Islet of Langerhans (tissue), 1 donor: ENCODE measurements around the gene SCUBE3.

Experiments
- FAIRE-seq: peaks from one replicate; lab custom pipeline; 2011; peaks lifted over from hg19 to GRCh38; lab: Jason Lieb, UNC

SCUBE3 gene

DNA sequence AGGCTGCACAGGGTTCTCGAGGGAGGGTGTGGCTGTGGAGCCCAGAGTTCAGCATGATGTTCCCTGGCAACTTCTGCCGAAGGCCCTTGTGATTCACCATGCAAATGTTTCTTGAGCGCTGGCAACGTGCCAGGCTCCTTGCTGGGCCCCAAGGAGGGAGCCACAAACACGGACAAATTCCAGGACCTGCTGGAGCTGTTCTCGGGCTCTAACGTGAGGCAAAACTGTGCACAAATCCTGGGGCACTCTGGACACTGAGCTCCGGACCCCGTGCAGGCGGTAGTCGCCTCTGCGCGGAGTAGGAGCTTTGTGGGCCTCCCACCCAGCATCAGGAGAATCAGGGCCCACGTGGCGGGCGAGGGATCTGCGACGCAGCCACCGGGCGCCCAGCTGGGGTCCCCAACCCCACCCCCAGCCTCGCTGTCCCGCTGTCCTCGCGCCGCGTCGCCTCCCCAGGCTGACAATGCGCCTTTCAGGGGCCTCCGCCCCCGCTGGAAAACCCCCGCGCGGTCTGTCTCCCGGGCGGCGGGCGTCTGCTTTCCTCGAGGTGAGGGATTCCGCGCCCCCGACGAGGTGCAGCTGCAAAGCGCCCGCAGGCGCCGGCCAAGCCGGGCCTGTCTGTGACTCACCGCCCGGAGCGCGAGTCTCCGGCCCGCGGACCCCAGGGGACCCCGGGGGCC is 31.7 kb upstream of the SCUBE3 start:
- FAIRE-seq: no peak

DNA sequence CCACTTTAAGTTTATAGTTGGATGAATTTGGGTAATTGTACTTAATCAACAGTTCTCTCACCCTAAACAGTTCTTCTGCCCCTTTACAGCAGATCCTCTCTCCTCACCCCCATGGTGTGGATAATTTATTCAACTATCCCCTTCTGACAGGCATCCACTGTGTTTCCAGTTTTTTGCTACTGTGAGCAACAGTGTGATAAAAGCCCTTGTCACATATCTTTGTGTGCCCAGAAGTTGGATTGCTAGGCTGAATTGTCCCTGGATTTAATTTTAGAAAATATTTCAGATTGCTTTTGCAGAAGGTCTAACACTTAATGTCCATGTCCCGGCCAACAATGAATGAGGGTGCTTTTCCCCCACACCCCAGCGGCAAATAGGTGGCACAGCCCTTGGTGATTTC is 30.5 kb upstream of the SCUBE3 start:
- no peak for FAIRE-seq

DNA sequence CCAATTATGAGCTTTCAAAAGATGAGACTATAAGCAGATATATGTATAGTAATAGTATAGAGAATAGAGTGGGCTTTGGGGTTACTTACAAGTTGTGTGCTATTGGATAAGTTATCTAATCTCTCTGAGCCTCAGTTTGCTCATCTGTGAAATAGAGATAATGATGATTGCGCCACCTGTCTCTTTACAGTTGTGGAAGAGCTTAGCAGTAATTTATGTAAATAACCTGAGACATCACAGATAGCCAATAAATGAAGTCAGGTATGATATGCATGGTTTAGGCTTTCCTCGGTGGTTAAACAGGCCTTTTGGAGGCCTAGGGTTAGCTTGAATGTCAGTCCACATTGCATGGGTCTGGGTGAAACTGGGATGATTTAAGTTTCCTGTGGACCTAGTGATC is 29.8 kb upstream of the SCUBE3 start:
- FAIRE-seq: no peak

DNA sequence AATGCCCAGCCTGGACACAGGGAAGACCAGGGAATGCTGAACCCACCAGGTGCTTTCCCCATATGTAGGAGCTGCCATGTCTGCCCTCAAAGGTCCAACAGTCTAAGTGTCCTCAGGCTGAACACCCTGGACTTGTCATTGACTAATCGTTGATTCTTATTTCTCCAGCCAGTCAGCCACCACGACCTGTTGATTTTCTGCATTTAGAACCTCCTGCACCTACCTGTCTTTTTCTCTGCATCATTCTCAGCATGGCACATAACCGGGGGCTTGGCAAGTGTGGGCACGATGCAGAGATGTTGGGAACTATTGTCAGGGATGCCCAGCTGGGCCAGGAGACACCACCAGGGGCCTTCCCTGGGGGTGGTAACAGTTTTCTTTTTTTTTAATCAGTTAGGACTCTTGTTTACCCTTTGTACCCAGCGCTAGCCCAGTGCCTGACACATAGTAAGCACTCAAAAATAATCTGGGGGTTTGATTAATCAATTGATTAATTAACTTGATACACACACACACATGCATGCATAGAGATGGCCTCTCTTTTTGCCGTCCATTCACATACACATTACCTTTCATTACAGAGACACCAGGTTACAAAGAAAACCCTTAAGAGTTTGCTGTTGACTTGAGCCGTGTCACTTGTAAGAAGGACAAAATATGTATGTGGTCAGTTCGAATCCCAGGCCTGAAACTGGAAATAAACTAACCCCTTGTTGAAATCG is 29.0 kb upstream of the SCUBE3 start:
- no peak for FAIRE-seq

DNA sequence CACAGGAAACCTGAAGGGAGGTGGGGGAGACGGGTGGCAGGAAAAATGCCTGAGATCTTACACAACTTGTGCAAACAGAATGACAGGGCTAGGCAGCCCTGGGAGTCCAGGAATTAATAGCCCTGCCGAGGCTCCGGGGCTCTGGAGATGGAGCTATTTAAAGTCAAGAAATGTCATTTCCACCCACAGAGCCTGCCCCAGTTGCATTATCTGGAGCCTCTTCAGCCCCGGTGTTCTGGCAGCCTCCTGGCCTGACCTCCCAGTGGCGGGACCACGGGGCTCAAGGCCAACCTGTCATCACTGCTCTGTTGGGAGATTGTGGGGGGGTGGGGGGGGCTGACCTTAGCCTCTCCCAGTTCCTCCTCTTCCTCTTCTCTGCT is 28.5 kb upstream of the SCUBE3 start:
- no peak for FAIRE-seq

DNA sequence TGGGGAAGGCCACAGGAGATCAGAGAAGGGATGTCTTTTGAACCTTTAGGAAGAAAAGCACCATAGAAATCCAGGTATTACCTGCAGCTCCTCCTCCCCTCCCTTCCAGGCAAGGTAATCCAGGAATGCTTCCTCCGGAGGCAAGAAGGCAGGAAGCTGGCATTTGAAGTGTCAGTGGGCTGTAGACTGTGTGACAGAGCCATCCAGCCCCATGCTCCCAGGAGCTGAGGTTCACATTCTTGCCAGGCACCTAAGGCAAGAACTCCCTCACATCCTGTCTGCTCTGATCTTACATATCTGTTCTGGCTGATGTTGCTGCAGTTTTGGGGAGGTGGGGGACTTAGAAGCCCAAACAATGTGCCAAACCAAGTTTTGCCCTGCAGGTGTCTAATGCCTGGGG is 27.8 kb upstream of the SCUBE3 start:
- FAIRE-seq: no peak

DNA sequence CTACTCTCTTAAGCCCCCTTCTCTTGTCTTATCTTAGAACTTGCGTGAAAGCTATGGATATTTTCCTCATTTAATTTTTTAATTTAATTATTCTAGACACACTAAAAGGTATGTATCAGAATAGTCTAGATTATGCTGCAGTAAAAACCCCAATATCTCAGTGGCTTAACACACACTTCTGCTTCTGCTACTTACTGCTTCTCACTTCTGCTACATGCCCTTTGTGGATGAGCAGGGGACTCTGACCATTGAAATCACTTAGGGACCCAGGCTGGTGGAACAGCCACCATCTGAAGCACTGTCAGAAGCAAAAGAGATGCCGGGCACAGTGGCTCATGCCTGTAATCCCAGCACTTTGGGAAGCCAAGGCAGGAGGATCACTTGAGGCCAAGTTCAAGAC is 27.2 kb upstream of the SCUBE3 start:
- FAIRE-seq: no peak

DNA sequence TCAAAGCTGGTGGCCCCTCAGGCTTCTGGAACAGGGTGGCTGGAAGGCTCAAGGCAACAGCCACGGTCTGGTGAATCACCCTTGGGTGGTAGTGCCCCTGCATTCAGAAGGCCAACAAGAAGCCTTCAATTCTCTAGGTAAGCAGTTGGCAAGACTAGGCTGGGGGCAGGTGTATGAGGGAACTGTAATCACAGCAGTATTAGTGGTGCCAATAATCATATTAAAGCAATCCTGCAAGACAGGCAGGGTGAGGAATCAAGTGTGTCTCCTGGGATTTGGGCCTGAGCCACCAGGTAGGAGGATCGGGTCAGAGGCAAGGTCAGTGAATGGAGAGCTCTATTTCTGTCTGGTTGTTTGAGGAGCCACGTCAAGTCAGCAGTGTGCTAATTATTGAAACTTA is 24.9 kb upstream of the SCUBE3 start:
- FAIRE-seq: no peak

DNA sequence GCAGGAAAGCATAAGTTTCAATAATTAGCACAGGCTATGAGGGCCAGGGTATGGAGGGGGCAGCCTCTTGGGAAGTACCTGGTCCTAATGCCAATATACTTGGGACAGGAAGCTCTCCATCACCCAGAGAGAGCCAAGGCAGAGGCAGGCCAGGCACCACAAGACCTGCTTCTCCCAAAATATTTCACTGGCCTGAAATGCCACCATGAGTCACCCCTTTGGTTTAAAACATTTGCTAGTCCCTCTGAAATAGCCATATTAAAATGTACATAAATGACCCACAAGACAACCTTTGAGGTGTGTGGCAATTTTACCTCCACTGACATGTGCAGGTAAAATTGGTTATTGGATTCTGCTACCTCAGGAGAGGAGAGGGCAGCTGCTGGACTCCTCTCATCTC is 23.4 kb upstream of the SCUBE3 start:
- no peak for FAIRE-seq

DNA sequence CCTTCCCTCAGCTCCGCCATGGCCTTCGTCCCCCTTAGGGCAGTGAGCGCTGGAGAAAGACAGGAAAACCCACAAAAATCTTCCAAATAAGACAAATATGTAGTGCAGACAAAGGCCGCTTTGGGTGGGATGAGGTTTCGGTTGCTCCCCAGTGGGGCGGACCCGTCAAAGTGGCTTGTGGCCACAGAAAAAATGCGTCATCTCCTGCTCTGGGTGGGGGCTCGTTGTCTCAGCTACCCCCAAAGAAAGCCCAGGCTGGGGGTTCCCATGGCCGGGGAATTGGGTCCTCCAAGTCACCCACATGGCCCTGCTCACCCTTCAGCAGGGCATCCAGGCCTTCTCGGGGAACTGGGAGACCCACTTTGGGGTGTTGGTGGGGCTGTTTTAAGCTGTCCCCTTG is 21.9 kb upstream of the SCUBE3 start:
- FAIRE-seq: no peak

DNA sequence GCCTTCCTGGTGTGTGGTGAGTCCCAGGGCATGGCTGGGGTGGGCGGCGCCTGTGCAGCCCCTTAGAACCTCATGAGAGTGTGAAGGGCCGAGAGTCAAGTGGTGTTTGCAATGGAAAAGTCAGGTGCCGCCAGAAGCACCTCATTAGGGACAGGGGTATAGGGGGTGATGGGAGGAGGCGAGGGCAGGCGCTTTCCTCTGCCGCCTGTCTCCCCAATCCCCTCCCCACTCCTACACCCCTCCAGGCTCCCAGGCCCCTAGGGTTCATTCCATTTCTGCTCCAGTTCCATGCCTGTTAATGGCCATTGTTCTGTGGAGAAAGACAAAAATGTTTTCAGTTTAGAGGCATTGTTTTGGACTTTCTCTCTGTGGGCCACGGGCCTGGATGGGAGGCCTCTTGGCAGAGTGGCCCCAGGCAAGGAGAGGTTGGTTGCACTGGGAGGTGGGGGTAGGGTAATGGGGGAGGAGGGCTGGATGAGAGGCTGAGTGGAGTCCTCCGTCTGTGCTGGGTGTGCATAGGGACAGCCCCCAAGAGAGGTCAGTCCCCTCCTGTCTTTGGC is 21.4 kb upstream of the SCUBE3 start:
- FAIRE-seq: no peak

DNA sequence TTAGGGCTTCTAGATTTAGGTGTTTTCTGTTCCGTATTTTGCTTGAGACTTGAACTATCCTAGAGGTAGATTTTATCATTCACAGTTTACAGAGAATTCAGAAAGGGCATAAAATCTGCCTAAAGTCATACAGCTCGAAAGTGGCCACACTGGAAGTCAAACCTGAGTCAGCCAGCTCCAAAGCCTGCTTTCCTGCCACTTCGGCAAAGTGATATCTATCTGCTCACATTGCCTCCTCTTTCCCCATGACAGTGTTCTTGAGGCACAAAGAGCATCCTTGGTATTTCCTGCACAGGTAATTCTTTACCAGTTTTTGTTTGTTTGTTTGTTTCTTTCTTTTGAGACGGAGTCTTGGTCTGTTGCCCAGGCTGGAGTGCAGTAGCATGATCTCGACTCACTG is 19.4 kb upstream of the SCUBE3 start:
- FAIRE-seq: no peak

DNA sequence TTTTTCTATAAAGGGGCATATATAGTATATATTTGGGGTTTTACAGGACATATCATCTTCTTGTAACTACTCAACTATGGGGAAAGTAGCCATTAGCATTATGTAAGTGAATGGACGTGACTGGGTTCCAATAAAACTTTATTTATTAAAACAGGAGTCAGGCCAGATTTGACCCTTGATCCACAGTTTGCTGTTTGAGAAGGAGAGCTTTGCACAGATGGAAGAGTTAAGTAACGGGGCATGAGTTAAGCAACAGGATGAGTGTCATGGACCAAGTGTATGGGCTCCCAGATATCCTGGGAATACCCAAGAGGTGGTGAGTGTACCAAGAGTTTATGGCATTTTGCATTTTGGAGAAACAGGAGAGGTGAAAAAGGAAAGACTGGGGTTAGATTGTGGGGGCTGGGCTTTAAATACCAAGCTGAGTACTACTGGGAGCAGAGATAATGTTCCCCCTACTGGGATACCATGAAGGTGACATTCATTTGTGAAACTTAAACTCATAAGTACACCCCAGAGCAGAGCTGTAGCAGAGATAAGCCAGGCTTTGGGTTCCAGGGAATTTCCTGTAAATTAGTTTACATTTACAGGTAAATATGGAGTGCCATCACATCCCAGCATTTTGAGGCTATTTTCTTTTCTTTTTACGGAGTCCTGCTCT is 18.5 kb upstream of the SCUBE3 start:
- FAIRE-seq: no peak

DNA sequence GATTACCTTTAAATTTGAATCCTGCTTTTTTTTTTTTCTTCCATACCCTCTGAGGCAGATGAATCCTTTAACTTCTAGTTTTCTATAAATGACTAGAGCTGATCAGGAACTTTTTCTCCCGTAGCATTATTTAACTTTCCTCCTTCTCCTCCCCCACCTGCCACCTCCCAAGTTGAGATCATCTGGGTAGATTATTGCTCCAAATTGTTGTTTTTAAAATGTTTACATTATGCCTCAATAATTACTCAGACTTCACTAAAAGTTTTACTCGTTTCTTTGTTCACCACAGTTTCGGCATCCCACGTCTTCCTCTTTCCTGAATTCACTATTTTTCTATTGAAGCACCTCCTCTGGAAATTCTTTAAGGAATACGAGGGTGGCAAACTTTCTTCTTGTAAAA is 16.6 kb upstream of the SCUBE3 start:
- no peak for FAIRE-seq

DNA sequence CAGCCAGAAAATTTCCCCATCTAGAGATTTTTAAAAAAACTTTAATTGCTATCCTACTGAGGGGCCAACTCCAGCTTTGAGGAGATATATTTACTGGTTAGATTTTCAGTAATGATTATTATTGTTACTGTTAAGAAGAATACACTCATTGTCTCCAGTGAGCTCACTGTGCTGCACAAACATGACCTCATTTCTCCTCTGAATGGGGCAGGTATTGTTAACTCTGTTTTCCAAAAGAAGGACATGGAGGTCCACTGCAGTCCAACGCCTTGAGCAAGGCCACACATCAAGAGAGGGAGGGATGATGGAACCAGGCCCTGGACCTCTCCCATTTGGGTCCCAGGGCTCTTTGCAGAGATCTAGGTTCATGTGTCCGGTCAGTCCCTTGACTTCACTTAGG is 13.9 kb upstream of the SCUBE3 start:
- FAIRE-seq: no peak

DNA sequence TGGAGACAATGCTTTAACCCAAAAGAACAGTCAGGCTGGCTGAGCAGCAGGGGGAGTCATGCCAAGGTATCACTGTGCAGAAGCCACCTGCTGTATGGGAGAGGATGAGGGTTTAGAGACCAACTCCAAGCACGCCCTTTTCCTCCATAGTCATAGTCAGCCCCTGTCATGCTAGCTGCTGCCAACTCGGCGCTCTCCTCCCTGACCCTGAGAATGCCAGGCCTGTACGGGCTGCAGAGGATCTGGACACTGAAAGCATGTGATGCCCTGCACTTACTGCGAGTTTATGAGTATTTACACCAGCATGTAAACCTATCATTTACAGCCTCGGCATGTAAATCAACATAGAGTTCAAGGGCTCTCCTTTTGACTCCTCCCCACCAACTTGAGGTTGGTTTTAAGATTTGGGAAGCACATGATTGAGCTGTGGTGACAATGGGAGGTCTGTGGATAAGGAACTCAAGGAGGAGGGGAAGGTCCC is 11.7 kb upstream of the SCUBE3 start:
- FAIRE-seq: no peak

DNA sequence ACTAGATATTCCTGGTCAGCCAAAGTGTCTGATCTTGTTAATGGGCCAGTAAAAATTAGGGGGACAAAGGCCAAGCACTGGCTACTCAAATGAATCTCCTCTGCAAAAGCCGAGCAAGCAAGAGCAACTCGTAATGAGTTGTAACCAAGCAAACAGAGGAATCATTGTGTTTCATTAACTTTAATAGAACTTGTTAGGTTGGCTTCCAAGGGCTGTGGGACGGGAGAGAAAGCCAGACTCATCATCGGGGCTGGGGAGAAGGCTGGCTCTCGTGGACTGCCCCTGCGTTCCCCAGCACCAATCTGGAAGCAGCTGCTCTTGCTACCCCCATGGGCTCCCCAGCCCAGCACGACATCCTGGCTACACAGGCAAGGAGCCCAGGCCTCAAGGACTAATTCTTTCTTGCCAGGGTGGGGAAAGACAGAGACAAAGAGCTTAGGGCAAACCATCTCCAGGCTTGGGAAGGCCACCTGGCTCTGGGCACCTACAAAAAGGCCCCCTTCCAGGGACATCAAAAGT is 10.5 kb upstream of the SCUBE3 start:
- no peak for FAIRE-seq

DNA sequence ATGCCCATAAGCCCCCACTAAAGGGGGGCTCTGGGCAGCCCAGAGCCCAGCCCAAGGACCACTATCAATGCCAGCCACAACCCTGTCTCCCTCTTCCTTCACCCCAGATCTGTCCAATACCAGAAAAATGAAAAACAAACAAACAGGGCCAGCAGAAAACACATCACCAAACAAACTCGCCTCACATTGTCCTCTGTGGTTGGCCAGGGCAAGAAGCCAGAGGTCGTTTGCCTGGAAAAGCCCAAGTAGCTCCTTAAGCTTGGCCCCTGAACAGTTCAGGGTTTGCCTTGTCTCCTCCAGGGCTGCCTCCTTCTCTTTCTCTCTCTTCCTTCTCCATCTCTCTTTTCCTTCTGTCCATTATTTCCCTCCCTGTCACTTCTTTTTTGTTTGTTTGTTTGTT is 10.1 kb upstream of the SCUBE3 start:
- FAIRE-seq: no peak

DNA sequence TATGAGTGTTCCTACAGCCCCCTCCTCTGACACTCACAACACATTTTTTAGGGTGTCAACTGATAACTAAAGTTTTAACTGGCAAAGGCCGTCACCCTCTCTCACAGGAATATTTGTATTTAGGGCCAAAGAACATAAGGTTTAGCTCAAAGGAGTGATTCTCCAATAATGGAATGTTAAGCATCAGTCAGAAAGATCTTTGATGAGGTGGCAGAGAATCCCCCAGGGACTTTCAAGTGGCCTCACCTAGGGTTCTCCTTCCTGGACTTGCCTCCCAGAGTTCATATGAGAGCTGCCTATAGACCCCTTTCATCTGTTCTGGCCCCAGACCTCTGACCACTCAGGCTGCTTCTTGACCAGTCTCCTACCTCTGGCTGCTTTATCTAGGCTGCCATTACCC is 7.4 kb upstream of the SCUBE3 start:
- FAIRE-seq: no peak

DNA sequence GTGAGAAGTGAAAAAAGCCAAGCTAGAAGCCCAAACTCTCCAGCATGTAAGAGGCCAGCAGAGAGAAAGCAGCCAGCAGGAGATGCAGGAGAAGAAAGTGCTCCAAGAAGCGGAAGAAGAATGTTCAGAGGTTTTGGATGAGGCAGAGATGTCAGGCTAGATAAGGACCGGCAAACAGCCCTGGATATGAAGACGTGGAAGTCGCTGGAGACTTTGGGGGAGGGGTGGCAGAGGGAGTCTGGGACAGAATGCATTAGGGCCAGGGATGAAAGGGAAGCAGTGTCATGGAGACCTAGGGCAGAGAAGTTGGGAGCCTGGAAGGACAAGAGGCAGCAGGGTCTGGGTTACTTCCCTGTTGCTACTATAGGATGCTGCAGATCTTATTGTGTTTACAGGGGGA is 5.3 kb upstream of the SCUBE3 start:
- FAIRE-seq: no peak

DNA sequence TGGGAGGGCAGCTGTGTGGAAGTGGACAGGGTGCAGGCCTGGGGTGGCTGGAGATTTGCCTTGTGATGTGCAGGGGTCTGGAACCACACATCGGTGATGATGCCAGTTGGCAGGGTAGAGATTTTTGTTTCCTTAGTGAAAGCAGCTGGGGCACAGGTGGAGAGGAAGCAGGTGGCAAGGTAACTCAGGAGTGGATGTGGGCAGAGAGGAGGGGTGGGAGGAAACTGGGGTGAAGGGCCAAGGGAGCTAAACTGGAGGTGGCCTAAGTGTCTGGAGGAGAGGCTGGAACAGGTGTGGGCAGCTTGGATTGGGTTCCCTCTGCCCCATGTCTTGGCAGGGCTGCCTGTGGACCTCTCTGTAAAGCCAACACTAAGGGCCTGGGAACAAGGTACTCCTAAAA is 4.7 kb upstream of the SCUBE3 start:
- no peak for FAIRE-seq

DNA sequence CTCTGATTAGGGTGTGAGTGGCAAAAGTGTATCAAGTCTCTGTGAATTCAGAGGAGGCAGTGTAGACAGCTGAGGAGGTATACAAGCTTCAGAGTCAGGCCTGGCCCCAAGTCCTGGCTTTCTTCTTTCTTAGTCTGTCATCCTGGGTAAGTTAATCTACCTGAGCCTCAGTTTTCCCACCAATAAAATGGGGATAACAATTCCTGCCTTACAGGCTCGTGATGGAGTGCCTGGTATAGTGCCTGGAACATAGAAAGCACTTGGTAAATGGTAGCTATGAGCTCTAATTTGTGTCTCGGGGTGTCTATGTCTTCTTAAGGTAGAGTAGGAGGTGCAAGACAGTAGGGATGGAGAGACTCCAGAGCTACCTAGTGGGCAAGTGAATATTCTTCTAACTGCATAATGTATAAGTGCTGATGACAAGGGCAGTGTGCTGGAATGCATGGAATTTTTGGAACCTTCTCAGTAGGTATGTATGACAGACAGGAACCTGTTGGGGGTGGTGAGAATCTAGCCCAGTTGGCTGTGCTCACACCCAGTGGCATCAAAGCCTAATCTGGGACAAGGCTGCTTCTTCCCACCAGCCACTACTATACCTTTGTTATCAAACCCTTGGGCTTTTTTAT is 4.0 kb upstream of the SCUBE3 start:
- FAIRE-seq: no peak

DNA sequence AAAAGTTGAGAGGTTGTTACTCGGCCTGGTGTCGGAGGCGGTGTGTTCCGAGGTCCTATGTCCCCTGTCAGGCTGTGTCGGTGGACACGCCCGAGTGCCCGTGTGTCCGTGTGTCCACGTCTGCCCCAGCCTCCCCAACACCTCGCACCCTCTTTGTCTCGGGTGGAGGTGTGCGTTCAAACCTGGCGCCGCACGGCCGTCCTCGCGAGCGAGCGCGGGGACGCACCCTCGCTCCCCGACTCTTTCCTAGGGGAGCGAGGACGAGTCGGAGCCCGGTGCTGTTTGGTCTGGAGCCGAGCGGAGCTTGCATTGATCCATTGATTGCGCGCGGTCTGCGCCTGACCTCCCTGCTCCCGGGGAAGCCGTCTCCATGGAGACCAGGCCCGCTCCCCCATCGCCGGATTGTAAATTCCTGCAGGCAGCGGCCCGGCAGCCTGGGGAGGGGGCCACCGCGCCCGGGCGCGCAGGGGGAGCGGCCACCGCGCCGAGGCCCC is 411 bp upstream of the SCUBE3 start:
- FAIRE-seq: no peak
